Putamen (tissue), 1 donor: ENCODE results near the gene NUP210.
"Not testable (repeated sequence)": the region's sequence is repeated elsewhere in the genome, so short reads cannot be mapped to it uniquely, and the experiment has no call there.

Source experiments
- DNase-seq: peaks from one replicate; pipeline ENCODE4 v3.0.0-alpha.2; 2016; ENCODE audit warnings: low spot score

The NUP210 gene

GRCh38 chr3:13429631-13430291 is 9.6 kb upstream of the NUP210 start:
- DNase-seq = no peak

DNA sequence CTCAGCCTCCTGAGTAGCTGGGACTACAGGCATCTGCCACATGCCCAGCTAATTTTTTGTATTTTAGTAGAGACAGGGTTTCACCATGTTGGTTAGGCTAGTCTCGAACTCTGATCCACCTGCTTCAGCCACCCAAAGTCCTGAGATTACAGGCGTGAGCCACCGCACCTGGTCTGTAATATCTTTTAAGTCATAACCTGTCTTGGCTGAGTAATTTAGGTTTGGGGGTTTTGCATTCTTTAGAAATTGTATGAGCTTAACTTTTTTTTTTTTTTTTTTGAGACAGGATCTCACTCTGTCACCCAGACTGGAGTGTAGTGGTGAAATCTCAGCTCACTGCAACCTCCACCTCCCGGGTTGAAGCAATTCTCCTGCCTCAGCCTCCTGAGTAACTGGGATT is 8.6 kb upstream of the NUP210 start:
- not testable (repeated sequence) for DNase-seq

DNA sequence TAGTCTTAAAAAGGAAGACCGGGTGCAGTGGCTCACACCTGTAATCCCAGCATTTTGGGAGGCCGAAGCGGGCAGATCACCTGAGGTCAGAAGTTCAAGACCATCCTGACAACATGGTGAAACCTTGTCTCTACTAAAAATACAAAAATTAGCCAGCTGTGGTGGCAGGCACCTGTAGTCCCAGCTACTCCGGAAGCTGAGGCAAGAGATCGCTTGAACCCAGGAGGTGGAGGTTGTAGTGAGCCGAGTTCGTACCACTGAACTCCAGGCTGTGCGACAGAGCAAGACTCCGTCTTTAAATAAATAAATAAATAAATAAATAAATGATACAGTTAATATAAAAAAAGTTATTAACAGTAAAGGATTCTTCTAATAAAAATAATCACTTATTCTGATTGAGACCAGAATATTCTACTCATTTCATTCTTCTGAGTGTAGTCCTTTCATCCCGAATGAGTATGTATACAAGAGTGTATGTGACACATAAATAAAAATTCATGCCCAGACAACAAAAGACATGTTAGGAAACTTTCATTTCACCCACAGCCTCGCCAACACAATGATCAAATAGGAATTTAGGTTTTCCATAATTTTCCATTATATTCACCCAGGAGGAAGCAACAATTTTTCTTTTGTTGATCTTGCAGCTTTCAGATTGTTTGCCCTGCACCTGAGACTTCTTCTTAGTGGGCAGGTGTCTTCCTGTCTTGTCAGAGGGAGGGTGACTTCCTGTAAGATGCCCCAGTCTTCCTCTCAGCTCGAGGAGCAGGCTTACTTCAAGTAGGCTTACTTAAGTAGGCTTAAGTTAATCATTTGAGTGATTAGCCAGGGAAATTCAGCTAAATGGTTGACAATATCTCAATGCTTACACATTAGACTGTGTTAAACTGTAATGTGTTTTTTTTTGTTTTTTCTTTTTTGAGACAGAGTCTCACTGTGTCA is 7.8 kb upstream of the NUP210 start:
- DNase-seq = no peak

DNA sequence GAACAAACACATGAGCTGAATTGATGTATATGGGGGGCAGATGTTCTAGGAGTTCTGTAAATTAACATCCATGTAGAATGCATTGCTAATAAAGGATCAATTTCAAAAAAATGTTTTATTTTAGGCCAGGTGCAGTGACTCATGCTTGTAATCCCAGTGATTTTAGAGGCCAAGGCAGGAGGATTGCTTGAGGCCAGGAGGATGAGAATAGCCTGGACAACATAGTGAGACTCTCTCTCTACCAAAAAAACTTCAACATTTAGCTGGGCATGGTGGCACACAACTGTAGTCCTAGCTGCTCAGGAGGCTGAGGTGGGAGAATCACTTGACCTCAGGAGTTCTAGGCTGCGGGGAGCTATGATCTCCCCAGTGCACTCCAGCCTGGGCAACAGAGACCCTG is 6.5 kb upstream of the NUP210 start:
- DNase-seq = no peak

- DNase-seq = no peak
Observed at GRCh38 chr3:13425689-13426088, 5.6 kb upstream of the NUP210 start.

GRCh38 chr3:13424865-13425617 is 4.9 kb upstream of the NUP210 start:
- DNase-seq = no peak

- DNase-seq = no peak
Observed at GRCh38 chr3:13424141-13424844, 4.2 kb upstream of the NUP210 start.

GRCh38 chr3:13420831-13421765 is 976 bp upstream of the NUP210 start:
- peak; percentile 44 for DNase-seq

GRCh38 chr3:13419505-13420044 is 547 bp downstream of the NUP210 start:
- peak; percentile 72 for DNase-seq

DNA sequence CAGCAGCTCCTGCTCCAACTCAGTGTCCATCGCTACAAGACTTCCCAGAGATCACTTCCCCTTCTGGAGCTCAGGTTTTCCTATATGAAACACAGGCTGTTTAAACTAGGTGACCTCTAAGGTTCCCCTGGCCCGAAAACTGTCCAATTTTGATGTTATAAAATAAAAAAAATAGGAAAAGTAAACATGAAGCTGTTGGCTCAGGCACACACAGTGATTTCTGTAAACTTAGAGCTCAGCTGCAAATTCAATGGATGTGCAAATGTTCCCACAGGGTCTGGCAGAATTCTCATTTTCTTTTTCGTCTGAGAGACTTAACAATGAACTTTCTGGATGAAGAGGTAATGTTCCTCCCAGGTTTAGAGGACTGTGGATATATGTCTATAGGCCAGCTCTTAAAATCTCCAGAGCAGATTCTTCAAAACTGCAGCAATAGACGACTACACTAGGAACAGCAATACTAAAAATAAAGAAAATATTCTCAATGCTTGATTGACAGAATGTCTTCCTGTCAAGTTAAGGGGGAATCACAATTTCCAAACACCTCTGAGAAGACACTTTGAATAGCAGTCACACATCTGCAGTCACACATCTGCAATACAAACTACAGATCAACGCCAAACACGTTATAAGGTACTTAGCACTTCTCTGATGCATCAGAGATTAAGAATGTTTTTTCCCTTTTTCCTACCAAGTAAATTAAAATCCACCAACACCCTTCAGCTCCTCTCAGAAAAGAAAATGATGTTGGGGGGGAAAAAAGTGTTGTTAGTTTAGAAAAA is 2.8 kb downstream of the NUP210 start:
- DNase-seq = no peak

DNA sequence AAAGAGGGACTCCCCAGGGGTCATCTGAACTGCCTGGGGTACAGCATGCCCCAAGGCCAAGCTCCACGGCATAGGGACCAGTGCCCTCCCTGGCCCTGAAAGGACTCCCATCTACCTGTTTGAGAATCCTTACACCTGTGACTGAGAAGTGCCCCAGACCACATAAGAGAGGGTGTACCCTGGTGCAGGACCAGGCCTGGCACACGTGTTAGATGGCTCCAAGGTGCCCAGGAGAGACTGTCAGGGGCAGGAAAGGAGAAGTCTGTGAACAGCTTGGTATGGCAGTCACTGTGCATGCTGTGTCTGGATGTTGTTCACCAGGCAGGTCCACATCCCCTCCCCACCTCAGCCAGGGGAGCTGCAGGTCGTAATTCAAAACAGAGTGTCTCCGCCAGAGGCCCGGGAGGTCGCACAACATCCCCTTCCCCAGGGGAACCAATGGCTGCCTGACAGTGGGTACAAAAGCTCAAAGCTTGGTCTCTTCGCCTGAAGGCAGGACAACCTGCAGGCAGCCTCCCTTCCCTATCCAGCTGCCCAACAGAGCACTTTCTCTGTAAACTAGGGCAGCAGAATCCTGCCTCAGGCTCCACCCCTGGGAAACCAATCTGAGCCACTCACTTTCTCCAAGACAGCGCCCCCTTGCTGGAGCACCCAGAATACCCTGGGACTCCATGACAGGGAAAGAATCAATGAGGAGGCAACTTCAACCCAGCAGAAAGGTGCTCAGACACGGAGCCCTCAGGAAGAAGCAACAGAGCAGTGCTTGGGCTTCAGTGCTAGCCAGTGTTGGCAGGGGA is 3.9 kb downstream of the NUP210 start:
- DNase-seq = no peak

GRCh38 chr3:13415236-13415986 is 4.7 kb downstream of the NUP210 start:
- no peak for DNase-seq

GRCh38 chr3:13414040-13414729 is 5.9 kb downstream of the NUP210 start:
- no peak for DNase-seq

DNA sequence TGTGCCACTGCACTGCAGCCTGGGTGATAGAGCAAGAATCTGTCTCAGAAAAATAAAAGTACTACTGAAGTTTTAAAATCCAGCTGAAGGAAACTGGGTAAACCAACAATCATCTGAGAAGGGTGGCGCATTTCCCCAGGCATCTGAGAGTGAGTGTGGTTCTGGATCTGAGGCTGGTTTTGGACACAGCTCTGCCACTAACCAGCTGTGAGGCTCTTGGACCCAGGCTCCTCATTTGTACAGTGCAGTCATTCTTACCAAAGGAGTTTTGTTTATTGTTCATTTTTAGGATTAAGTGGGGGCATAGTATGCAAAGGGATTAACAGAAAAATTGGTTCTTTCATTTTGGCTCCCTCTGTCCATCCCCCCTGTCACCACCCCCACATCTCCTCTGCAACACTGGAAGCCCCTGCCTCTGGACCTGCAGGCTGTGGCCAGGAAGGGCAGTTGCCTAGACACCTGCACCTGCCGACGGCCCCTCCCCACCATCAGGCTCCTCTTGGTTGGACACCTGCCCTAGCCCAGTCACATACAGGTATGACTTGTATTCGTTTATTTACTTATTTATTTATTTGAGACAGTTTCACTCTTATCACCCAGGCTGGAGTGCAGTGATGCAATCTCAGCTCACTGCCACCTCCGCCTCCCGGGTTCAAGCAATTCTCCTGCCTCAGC is 8.8 kb downstream of the NUP210 start:
- DNase-seq = peak; percentile 70

DNA sequence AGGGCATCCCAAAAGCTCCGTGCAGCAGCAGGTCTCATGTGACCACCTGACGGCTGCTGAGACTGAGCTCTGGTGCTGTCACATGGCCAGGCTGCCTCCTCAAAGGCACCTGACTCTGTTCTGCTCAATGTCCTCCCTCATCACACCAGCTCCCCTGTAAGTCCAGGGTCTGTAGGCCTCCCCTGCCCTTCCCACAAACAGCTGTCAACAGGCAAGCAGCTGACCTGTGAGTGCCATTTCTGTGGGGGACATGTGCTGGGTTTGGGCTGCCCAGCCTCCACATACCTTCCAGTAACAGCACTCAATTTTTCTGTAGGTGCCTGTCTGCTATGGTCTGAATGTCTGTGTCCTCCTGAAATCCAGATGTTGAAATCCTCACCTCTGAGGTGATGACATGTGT is 11.2 kb downstream of the NUP210 start:
- no peak for DNase-seq

GRCh38 chr3:13407926-13408325 is 12.2 kb downstream of the NUP210 start:
- DNase-seq = no peak

DNA sequence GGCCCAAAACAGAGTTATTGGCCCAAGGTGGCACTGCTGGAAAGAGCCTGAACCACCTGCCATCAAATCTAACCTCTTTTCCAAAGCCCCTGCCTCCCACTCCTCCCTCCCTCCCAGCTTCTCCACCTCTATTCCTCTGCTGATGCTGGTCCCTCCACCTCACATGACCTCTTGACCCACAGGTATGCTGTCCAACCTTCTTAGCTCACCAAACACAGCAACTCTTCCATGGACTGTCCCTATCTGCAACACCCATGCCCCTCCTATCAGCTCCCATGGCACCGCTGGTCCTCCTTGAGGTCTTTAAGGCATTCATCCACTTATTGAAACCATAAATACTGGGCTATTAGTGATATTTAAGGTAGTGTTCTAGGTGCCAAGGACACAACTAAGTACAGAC is 12.6 kb downstream of the NUP210 start:
- no peak for DNase-seq
